HEK293 (cell line): ENCODE results near the gene ATP6V0B.

ENCODE experiments used
- CTCF ChIA-PET: fragments of 350-600 bp; formaldehyde crosslinking; extraction: SDS; loops from one replicate; lab custom pipeline; 2021; ENCODE audit warnings: antibody characterized with exemption; lab: Yijun Ruan, JAX
- POLR2A ChIA-PET: fragments of 300-600 bp; formaldehyde crosslinking; extraction: SDS; loops from one replicate; lab custom pipeline; 2020; ENCODE audit warnings: antibody characterized with exemption, inconsistent platforms; lab: Yijun Ruan, JAX
- H3K27ac ChIP-seq: fragments of 200-500 bp; sonication (Bioruptor generic); 2 replicates; pipeline ENCODE4 v1.5.1; 2014; ENCODE audit warnings: low read depth, low read length, control low read depth, inconsistent platforms; ENCODE audit errors: extremely low read depth
- H3K36me3 ChIP-seq, 2 experiments: fragments of 200-500 bp in 1 of 2; sonication (Bioruptor generic) in 1 of 2; 1 replicate in 1 of 2; 2 replicates in 1 of 2; pipeline ENCODE4 v1.5.1; 2014 to 2017; ENCODE audit warnings: inconsistent platforms in 2 of 2, low read length in 2 of 2; ENCODE audit not compliant: control insufficient read depth in 2 of 2, insufficient read depth in 1 of 2
- H3K4me1 ChIP-seq: fragments of 200-500 bp; sonication (Bioruptor generic); 2 replicates; pipeline ENCODE4 v1.5.1; 2014; ENCODE audit warnings: mild to moderate bottlenecking, low read length, inconsistent platforms; ENCODE audit not compliant: control insufficient read depth, insufficient read depth
- H3K4me3 ChIP-seq: 2 replicates; pipeline ENCODE4 v1.5.1; 2011; ENCODE audit warnings: low read depth, mild to moderate bottlenecking, control low read depth, low read length, moderate library complexity
- H3K9me3 ChIP-seq: fragments of 200-500 bp; sonication (Bioruptor generic); 2 replicates; pipeline ENCODE4 v1.5.1; 2014; ENCODE audit warnings: low read depth, low read length, inconsistent platforms; ENCODE audit not compliant: control insufficient read depth, insufficient read depth
- GLIS2 ChIP-seq: fragments of 450-650 bp; formaldehyde crosslinking; IDR thresholded peaks from 2 replicates; pipeline ENCODE4 v1.5.1; 2016; ENCODE audit warnings: missing biosample characterization, missing genetic modification characterization
- PRDM1 ChIP-seq: fragments of 450-650 bp; formaldehyde crosslinking; IDR thresholded peaks from 2 replicates; pipeline ENCODE4; 2016; ENCODE audit warnings: missing biosample characterization, missing genetic modification characterization
- WT1 ChIP-seq: fragments of 450-650 bp; formaldehyde crosslinking; IDR thresholded peaks from 2 replicates; pipeline ENCODE4 v1.5.1; 2016; ENCODE audit warnings: missing biosample characterization, missing genetic modification characterization
- ZNF175 ChIP-seq: fragments of 450-650 bp; formaldehyde crosslinking; IDR thresholded peaks from 2 replicates; pipeline ENCODE4 v1.5.1; 2016; ENCODE audit warnings: missing biosample characterization, missing genetic modification characterization
- ZNF23 ChIP-seq: fragments of 450-650 bp; formaldehyde crosslinking; IDR thresholded peaks from 2 replicates; pipeline ENCODE4 v1.5.1; 2016; ENCODE audit warnings: missing biosample characterization, missing genetic modification characterization, borderline replicate concordance
- ZNF423 ChIP-seq: fragments of 450-650 bp; formaldehyde crosslinking; IDR thresholded peaks from 2 replicates; pipeline ENCODE4 v1.5.1; 2016; ENCODE audit warnings: missing biosample characterization, missing genetic modification characterization
- ZNF660 ChIP-seq: fragments of 450-650 bp; IDR thresholded peaks from 2 replicates; pipeline ENCODE4 v1.5.1; 2018; ENCODE audit warnings: missing biosample characterization, mild to moderate bottlenecking, missing genetic modification characterization
- ZNF664 ChIP-seq: fragments of 450-650 bp; formaldehyde crosslinking; IDR thresholded peaks from 2 replicates; pipeline ENCODE4 v1.5.1; 2016; ENCODE audit warnings: missing biosample characterization, missing genetic modification characterization
- TF ChIP-seq, protein P1 (sequence below): fragments of 450-650 bp; formaldehyde crosslinking; IDR thresholded peaks from 2 replicates; pipeline ENCODE4 v1.5.1; 2016; ENCODE audit warnings: missing biosample characterization, missing genetic modification characterization
- TF ChIP-seq, protein P2 (sequence below): fragments of 450-650 bp; formaldehyde crosslinking; IDR thresholded peaks from 2 replicates; pipeline ENCODE4 v1.5.1; 2016; ENCODE audit warnings: missing biosample characterization, missing genetic modification characterization

The ATP6V0B gene

DNA sequence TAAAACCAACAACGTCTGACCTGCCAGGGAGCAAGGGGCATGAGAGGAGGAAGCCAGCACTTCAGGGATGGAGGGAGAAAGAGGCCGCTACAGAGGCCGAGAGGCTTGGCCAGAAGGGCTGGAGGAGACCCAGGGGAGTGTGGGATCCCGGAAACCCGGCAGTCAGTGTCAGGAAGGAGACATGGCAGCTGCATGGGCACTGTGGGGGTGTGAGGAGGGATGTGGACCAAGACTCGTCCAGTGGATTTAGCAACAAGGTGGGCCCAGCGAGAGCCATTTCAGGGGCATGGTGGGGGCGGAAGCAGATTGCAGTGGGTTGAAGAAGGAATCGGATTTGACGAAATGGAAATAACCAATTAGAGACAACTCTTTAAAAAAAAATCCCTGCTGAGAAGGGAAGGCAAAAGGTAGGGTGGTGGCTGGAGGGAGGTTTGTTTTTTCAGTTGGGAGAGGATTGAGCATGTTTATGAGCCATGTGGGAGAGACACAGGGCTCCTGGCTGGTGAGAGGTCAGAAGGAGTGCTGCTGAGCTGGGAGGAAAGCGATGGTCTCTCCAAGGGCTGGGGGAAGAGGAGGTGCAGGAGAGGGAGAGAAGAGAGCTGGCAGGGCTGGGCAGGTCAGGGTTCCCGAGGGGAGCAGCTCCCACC is 8.6 kb downstream of the ATP6V0B start (continued):
- TF ChIP-seq, protein P1, sequence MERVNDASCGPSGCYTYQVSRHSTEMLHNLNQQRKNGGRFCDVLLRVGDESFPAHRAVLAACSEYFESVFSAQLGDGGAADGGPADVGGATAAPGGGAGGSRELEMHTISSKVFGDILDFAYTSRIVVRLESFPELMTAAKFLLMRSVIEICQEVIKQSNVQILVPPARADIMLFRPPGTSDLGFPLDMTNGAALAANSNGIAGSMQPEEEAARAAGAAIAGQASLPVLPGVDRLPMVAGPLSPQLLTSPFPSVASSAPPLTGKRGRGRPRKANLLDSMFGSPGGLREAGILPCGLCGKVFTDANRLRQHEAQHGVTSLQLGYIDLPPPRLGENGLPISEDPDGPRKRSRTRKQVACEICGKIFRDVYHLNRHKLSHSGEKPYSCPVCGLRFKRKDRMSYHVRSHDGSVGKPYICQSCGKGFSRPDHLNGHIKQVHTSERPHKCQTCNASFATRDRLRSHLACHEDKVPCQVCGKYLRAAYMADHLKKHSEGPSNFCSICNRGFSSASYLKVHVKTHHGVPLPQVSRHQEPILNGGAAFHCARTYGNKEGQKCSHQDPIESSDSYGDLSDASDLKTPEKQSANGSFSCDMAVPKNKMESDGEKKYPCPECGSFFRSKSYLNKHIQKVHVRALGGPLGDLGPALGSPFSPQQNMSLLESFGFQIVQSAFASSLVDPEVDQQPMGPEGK, result no peak
- TF ChIP-seq WT1 (tag by site-specific recombination), result peak; percentile 72
- peak; percentile 74 for TF ChIP-seq ZNF423 (tag by site-specific recombination)

DNA sequence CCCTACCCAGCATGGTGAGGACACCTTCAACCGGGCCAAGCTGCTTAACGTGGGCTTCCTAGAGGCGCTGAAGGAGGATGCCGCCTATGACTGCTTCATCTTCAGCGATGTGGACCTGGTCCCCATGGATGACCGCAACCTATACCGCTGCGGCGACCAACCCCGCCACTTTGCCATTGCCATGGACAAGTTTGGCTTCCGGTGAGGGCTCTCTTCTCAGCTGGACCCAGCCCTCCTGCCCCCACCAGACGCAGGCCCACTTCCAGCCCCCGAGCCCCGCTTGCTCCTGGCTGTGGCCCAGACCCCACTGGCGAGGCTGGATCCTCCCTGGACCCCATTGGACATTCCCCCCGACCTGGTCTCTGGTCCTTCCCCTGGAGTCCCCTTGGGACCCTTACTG is 10.1 kb downstream of the ATP6V0B start:
- Histone ChIP-seq H3K4me1 (peaks cover 3% of the 10 kb centered on the region; the same call in 1 of the 2 replicates), H3K9me3 (no peaks in the 10 kb centered on the region), H3K27ac (no peak overlapping the region), H3K4me3 (no peak overlapping the region), H3K36me3 (peaks cover 0 to 76% of the 10 kb centered on the region in 2 experiments; a peak in 2 of 3 replicates)
- POLR2A ChIA-PET, result interaction anchor here (1.5 kb wide), 1 partner anchor 10 kb away, joined by 6 read pairs; the partner anchor contains the start of gene ATP6V0B
- CTCF ChIA-PET, result no interaction called here
- TF ChIP-seq, protein P2, sequence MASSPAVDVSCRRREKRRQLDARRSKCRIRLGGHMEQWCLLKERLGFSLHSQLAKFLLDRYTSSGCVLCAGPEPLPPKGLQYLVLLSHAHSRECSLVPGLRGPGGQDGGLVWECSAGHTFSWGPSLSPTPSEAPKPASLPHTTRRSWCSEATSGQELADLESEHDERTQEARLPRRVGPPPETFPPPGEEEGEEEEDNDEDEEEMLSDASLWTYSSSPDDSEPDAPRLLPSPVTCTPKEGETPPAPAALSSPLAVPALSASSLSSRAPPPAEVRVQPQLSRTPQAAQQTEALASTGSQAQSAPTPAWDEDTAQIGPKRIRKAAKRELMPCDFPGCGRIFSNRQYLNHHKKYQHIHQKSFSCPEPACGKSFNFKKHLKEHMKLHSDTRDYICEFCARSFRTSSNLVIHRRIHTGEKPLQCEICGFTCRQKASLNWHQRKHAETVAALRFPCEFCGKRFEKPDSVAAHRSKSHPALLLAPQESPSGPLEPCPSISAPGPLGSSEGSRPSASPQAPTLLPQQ, result no peak

DNA sequence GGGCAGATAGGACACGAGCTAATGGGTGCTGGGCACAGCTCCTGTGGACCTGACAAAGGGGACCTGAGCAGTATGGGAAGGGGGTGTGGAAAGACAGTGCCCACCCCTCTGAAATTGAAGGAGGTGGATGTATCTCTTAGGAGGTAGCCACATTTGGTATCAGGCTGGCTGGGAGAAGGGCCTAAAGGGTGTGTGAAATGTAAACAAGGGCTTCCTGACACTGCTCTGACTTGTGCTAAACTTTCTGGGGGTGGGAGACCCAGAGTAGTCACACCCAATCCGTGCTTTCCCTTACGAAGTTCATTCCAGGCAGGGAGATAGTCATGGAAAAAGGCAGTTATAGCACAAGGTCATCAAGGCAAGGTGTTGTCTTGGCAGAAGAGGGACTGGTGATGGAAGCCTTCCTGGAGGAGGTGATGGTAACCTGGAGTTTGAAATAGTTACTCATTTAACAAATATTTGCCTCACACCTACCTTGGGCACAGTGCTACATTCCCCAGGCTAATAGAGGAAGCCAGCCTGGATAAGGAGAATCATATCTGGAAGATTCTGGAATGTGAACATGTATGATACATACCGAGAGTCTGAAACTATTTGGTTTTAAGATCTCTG is 11.3 kb downstream of the ATP6V0B start:
- no peaks in the 10 kb centered on the region for H3K9me3 ChIP-seq
- H3K27ac ChIP-seq, result no peak overlapping the region
- no peaks in the 10 kb centered on the region for H3K4me1 ChIP-seq
- no peak for TF ChIP-seq GLIS2 (tag by site-specific recombination)
- TF ChIP-seq ZNF175, result no peak
- TF ChIP-seq ZNF23, result no peak
- peak; percentile 92 for TF ChIP-seq ZNF664 (tag by site-specific recombination)
- ChIA-PET POLR2A (no interaction called here), CTCF (interaction anchor here (0.5 to 1.5 kb wide), 2 partner anchors 222 to 926 kb away, joined by 3 read pairs; no protein-coding TSS in a partner anchor)
- H3K4me3 ChIP-seq, result no peak overlapping the region
- H3K36me3 ChIP-seq, result peaks cover 0 to 68% of the 10 kb centered on the region in 2 experiments; a peak in 2 of 3 replicates

DNA sequence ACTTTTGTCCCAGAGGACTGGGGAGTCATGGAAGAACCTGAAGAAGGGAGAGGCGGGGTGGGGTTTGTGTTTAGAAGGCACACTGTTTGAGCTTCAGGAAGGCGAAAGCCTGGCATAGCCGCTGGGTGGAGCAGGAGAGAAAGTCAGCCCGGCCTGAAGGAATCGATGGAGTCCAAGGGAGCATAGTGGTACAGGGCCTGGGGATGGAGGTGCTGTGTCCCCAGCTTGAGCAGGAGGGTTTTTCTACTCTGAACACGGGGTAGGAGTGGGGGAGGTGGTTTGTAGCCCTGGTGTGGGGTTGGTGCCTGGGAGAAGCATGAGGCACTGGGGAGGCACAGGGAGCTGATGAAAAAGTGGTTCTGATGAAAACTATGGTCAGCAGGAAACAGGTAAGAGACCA is 12.0 kb downstream of the ATP6V0B start:
- H3K4me1 ChIP-seq, result no peaks in the 10 kb centered on the region
- no peak overlapping the region for H3K4me3 ChIP-seq
- ChIA-PET CTCF (interaction anchor here (1.4 to 1.5 kb wide), 2 partner anchors 18 to 223 kb away, joined by 3 to 4 read pairs; no protein-coding TSS in a partner anchor), POLR2A (no interaction called here)
- peaks cover 0 to 62% of the 10 kb centered on the region in 2 experiments; a peak in 2 of 3 replicates for H3K36me3 ChIP-seq
- peak; percentile 79 for TF ChIP-seq PRDM1 (tag by site-specific recombination)
- no peak for TF ChIP-seq ZNF660 (tag by site-specific recombination)
- no peaks in the 10 kb centered on the region for H3K9me3 ChIP-seq
- H3K27ac ChIP-seq, result no peak overlapping the region
